Liver (tissue), 9 donors: ENCODE measurements around the gene MSI2. TPM values are rescaled to one million over a fixed set of nuclear protein-coding genes. Genes with fewer than 3 reads are reported as not detected.

Source experiments
- DNase-seq: peaks from one replicate; pipeline ENCODE4 v3.0.0-alpha.2; 2017; ENCODE audit warnings: low spot score
- H3K27ac ChIP-seq, 2 donors: one replicate each; pipeline ENCODE4 v1.7.0; 2013; ENCODE audit warnings: inconsistent platforms in 2 of 2, low read length in 2 of 2, control low read depth in 1 of 2, low read depth in 1 of 2, mild to moderate bottlenecking in 1 of 2
- H3K27me3 ChIP-seq, 4 donors: one replicate each; pipeline versions ENCODE4 v1.6.1 to v1.7.0; 2013; ENCODE audit warnings: low read length in 3 of 4, inconsistent platforms in 1 of 4, mild to moderate bottlenecking in 1 of 4, moderate library complexity in 1 of 4; ENCODE audit not compliant: control insufficient read depth in 4 of 4, insufficient read depth in 4 of 4
- H3K36me3 ChIP-seq, 4 donors: one replicate each; pipeline versions ENCODE4 v1.6.1 to v1.7.0; 2013; ENCODE audit warnings: low read length in 3 of 4, mild to moderate bottlenecking in 3 of 4, low read depth in 1 of 4, moderate library complexity in 1 of 4; ENCODE audit not compliant: control insufficient read depth in 4 of 4, insufficient read depth in 3 of 4
- H3K4me1 ChIP-seq, 4 donors: one replicate each; pipeline versions ENCODE4 v1.6.1 to v1.7.0; 2013; ENCODE audit warnings: low read length in 3 of 4, mild to moderate bottlenecking in 3 of 4, moderate library complexity in 1 of 4; ENCODE audit not compliant: control insufficient read depth in 4 of 4, insufficient read depth in 4 of 4
- H3K4me3 ChIP-seq, 3 donors: one replicate each; pipeline versions ENCODE4 v1.6.1 to v1.7.0; 2013; ENCODE audit warnings: low read length in 3 of 3, control low read depth in 1 of 3, low read depth in 1 of 3, mild to moderate bottlenecking in 1 of 3
- H3K9ac ChIP-seq, 2 donors: one replicate each; pipeline ENCODE4 v1.7.0; 2013; ENCODE audit warnings: low read length in 2 of 2, mild to moderate bottlenecking in 2 of 2, moderate library complexity in 2 of 2, control low read depth in 1 of 2, low read depth in 1 of 2
- H3K9me3 ChIP-seq, 4 donors: one replicate each; pipeline versions ENCODE4 v1.6.1 to v1.7.0; 2013; ENCODE audit warnings: low read length in 3 of 4; ENCODE audit not compliant: control insufficient read depth in 4 of 4
- FOXA1 ChIP-seq: IDR thresholded peaks from 2 replicates; pipeline ENCODE4 v1.6.1; 2016; ENCODE audit warnings: antibody characterized with exemption
- FOXA2 ChIP-seq: IDR thresholded peaks from 2 replicates; pipeline ENCODE4 v1.6.1; 2016; ENCODE audit warnings: antibody characterized with exemption
- GABPA ChIP-seq, 2 donors: IDR thresholded peaks in 1 of 2; conservative IDR thresholded peaks in 1 of 2; 2 replicates each; pipeline ENCODE4 v1.6.1; 2016; ENCODE audit warnings: antibody characterized with exemption in 2 of 2, mild to moderate bottlenecking in 1 of 2, moderate library complexity in 1 of 2
- JUND ChIP-seq, 2 donors: IDR thresholded peaks; 2 replicates each; pipeline ENCODE4 v1.6.1; 2016; ENCODE audit warnings: antibody characterized with exemption in 2 of 2
- RAD21 ChIP-seq, 2 donors: IDR thresholded peaks; 2 replicates each; pipeline ENCODE4 v1.6.1; 2016; ENCODE audit warnings: antibody characterized with exemption in 2 of 2, mild to moderate bottlenecking in 2 of 2
- REST ChIP-seq: IDR thresholded peaks from 2 replicates; pipeline ENCODE4 v1.6.1; 2016; ENCODE audit warnings: antibody characterized with exemption, mild to moderate bottlenecking
- RXRA ChIP-seq, 2 donors: IDR thresholded peaks; 2 replicates each; pipeline ENCODE4 v1.6.1; 2017 to 2018; ENCODE audit warnings: antibody characterized with exemption in 2 of 2, mild to moderate bottlenecking in 1 of 2
- SP1 ChIP-seq: IDR thresholded peaks from 2 replicates; pipeline ENCODE4 v1.6.1; 2018; ENCODE audit warnings: antibody characterized with exemption, mild to moderate bottlenecking
- TAF1 ChIP-seq: conservative IDR thresholded peaks from 2 replicates; pipeline ENCODE4 v1.6.1; 2016; ENCODE audit warnings: antibody characterized with exemption, mild to moderate bottlenecking
- ZBTB33 ChIP-seq: IDR thresholded peaks from 2 replicates; pipeline ENCODE4 v1.6.1; 2016; ENCODE audit warnings: antibody characterized with exemption
- WGBS: extraction: QIAGEN DNeasy Blood & Tissue Kit; methylation state at CpG from one replicate; pipeline ENCODE4 v1.1.7; 2013; 5-methylcytosine and 5-hydroxymethylcytosine counted together
- polyA plus RNA-seq, 2 donors: library from polyadenylated mRNA; stranded (reverse) in 1 of 2; unstranded in 1 of 2; fragments of 200-250 nt in 1 of 2; fragments of >200 nt in 1 of 2; fragmentation: Nextera tagmentation in 1 of 2; extraction: Ambion mirVana in 1 of 2; gene quantifications; one replicate each; pipeline versions ENCODE4 v1.2.1 to v1.2.3, GENCODE V29; 2013 to 2015
- total RNA-seq, 2 donors: library from RNA; depleted of rRNA; stranded (reverse); fragments of >200 nt; gene quantifications; one replicate each; pipeline ENCODE4 v1.2.3, GENCODE V29; 2014
- TF ChIP-seq, protein P1 (sequence below): fragments of 150-350 bp; IDR thresholded peaks from 2 replicates; pipeline ENCODE4 v1.5.1; 2017; ENCODE audit warnings: improper control_type of control experiment, low read depth, low read length; ENCODE audit not compliant: missing input control
- TF ChIP-seq, protein P2 (sequence below): IDR thresholded peaks from 2 replicates; pipeline ENCODE4 v1.6.1; 2016; ENCODE audit warnings: antibody characterized with exemption
- donor health status: healthy.
- donor health status: healthy.
- donor health status: healthy.
- donor health status: healthy.
- donor health status: healthy.

The MSI2 gene
- total and polyA plus RNA-seq, 4 donors = 5.7 to 15.6 (median 9.2) TPM

DNA sequence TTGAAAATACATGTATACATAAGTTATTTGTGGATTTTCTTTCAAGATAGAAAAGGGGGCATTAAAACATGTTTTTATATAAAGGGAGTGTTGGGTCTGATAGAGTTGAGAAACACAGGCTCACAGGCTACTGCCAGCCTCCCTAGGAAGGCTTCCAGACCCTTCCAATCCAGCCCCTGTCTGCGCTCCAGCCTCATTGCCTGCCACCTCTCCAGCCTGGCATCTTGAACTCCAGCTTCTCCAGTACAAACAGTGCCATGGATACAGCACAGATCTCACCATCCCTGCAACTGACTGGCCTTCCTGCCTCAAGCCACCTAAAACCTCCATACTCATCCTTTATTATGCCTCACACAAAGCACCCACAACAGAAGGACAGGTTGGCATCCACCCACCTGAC, 448.1 kb downstream of the MSI2 start:
- Histone ChIP-seq H3K4me3 (no peak overlapping the region), H3K27me3 (no peaks in the 10 kb centered on the region), H3K9ac (no peak overlapping the region), H3K36me3 (no peaks in the 10 kb centered on the region), H3K9me3 (no peaks in the 10 kb centered on the region), H3K4me1 (peaks cover 0 to 3% (median 0%) of the 10 kb centered on the region in 4 donors), H3K27ac (no peak overlapping the region)
- TF ChIP-seq FOXA1 = no peak
- DNase-seq = no peak
- 100% methylated on average over 1 of the region's 1 CpG for WGBS

GRCh38 chr17:57705921-57706695, 449.8 kb downstream of the MSI2 start:
- peaks cover 0 to under 1% (median 0%) of the 10 kb centered on the region in 4 donors for H3K27me3 ChIP-seq
- WGBS = 61% methylated on average over 12 of the region's 12 CpGs
- H3K36me3 ChIP-seq = no peaks in the 10 kb centered on the region
- H3K9ac ChIP-seq = no peak overlapping the region
- TF ChIP-seq, protein P1, sequence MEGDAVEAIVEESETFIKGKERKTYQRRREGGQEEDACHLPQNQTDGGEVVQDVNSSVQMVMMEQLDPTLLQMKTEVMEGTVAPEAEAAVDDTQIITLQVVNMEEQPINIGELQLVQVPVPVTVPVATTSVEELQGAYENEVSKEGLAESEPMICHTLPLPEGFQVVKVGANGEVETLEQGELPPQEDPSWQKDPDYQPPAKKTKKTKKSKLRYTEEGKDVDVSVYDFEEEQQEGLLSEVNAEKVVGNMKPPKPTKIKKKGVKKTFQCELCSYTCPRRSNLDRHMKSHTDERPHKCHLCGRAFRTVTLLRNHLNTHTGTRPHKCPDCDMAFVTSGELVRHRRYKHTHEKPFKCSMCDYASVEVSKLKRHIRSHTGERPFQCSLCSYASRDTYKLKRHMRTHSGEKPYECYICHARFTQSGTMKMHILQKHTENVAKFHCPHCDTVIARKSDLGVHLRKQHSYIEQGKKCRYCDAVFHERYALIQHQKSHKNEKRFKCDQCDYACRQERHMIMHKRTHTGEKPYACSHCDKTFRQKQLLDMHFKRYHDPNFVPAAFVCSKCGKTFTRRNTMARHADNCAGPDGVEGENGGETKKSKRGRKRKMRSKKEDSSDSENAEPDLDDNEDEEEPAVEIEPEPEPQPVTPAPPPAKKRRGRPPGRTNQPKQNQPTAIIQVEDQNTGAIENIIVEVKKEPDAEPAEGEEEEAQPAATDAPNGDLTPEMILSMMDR = no peak
- no peak overlapping the region for H3K27ac ChIP-seq
- H3K4me3 ChIP-seq = no peak overlapping the region
- no peaks in the 10 kb centered on the region for H3K9me3 ChIP-seq
- no peak for DNase-seq
- peaks cover 0 to 3% (median 0%) of the 10 kb centered on the region in 4 donors for H3K4me1 ChIP-seq

DNA sequence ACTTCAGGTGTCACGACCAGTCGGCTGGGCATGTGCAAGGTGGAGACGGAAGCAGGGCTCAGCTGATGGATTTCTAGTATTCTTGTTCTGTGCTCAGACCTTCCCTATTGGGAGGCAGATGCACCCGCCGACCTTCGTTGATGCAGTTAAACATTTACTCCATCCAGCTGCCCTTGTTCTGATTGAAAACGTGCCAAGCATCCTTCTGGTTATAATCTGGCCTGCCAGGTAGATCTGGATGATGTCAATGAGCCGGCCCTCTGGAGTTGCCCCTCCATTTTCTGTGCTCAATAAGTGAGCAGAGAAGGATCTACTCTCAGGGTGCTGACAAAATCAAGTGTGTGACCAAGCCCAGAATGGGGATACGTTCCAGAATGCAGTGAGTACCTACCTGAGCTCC, 450.4 kb downstream of the MSI2 start:
- H3K9ac ChIP-seq = no peak overlapping the region
- peaks cover 0 to 3% (median 0%) of the 10 kb centered on the region in 4 donors for H3K4me1 ChIP-seq
- WGBS = 47% methylated on average over 9 of the region's 9 CpGs
- no peak overlapping the region for H3K4me3 ChIP-seq
- H3K27ac ChIP-seq = no peak overlapping the region
- peaks cover 0 to 4% (median 0%) of the 10 kb centered on the region in 4 donors for H3K27me3 ChIP-seq
- no peak for DNase-seq
- TF ChIP-seq SP1 (no peak), FOXA2 (no peak), REST (no peak), GABPA (IDR thresholded peaks at IDR 0.05 in 1 of 2, conservative IDR thresholded peaks at IDR 0.05 in 1 of 2) (no peak), TAF1 (no peak), JUND (IDR thresholded peaks at IDR 0.05) (no peak), RXRA (IDR thresholded peaks at IDR 0.05) (no peak), ZBTB33 (no peak), RAD21 (IDR thresholded peaks at IDR 0.05) (no peak), FOXA1 (no peak)
- TF ChIP-seq, protein P1 = no peak
- TF ChIP-seq, protein P2, sequence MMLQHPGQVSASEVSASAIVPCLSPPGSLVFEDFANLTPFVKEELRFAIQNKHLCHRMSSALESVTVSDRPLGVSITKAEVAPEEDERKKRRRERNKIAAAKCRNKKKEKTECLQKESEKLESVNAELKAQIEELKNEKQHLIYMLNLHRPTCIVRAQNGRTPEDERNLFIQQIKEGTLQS = no peak
- H3K9me3 ChIP-seq = no peaks in the 10 kb centered on the region
- H3K36me3 ChIP-seq = no peaks in the 10 kb centered on the region
